HepG2 (cell line): ENCODE measurements around the gene RAD9A. TPM values are rescaled to one million over a fixed set of nuclear protein-coding genes. Genes with fewer than 3 reads are reported as not detected.

Experiments used
- CC2D1A ChIP-seq: sonication (generic); formaldehyde crosslinking; IDR thresholded peaks from 2 replicates; pipeline ENCODE4 v1.8.1; 2023; ENCODE audit warnings: mild to moderate bottlenecking, missing genetic modification reagents
- CEBPB ChIP-seq: IDR thresholded peaks from 2 replicates; pipeline ENCODE4 v1.6.1; 2011; ENCODE audit warnings: low read depth, low read length, improper control_type of control experiment, borderline replicate concordance
- DNMT3B ChIP-seq: conservative IDR thresholded peaks from 2 replicates; pipeline ENCODE4 v1.6.1; 2016; ENCODE audit warnings: missing biosample characterization, control low read depth
- HOXA9 ChIP-seq: sonication (generic); formaldehyde crosslinking; IDR thresholded peaks from 2 replicates; pipeline ENCODE4 v1.8.1; 2022; ENCODE audit warnings: missing genetic modification reagents, mild to moderate bottlenecking, moderate library complexity, borderline replicate concordance
- JDP2 ChIP-seq: sonication (generic); formaldehyde crosslinking; IDR thresholded peaks from 2 replicates; pipeline ENCODE4 v1.8.1; 2022; ENCODE audit warnings: missing genetic modification reagents, borderline replicate concordance
- NFATC3 ChIP-seq: sonication (generic); formaldehyde crosslinking; IDR thresholded peaks from 2 replicates; pipeline ENCODE4 v1.5.1; 2020; ENCODE audit warnings: mild to moderate bottlenecking, missing genetic modification reagents
- NFKBIZ ChIP-seq: IDR thresholded peaks from 2 replicates; pipeline ENCODE4 v1.6.1; 2018; ENCODE audit warnings: missing genetic modification reagents, missing compliant biosample characterization
- PRMT3 ChIP-seq: sonication (generic); formaldehyde crosslinking; IDR thresholded peaks from 2 replicates; pipeline ENCODE4 v1.8.1; 2022; ENCODE audit warnings: low read depth, mild to moderate bottlenecking, moderate library complexity, missing genetic modification reagents, borderline replicate concordance
- RNF2 ChIP-seq: fragments of 450-650 bp; conservative IDR thresholded peaks from 2 replicates; pipeline ENCODE4 v1.6.1; 2016; ENCODE audit warnings: low read depth
- SP1 ChIP-seq, 2 experiments: fragments of 450-650 bp in 1 of 2; sonication (generic) in 1 of 2; formaldehyde crosslinking in 1 of 2; IDR thresholded peaks; 2 replicates each; pipeline versions ENCODE4 v1.4.0 to v1.6.1; 2016 to 2020; ENCODE audit warnings: missing genetic modification reagents in 1 of 2
- THRA ChIP-seq: sonication (generic); formaldehyde crosslinking; IDR thresholded peaks from 2 replicates; pipeline ENCODE4 v1.4.0; 2020; ENCODE audit warnings: missing genetic modification reagents, borderline replicate concordance
- ZNF274 ChIP-seq: sonication (generic); formaldehyde crosslinking; IDR thresholded peaks from 2 replicates; pipeline ENCODE4 v1.5.1; 2020; ENCODE audit warnings: mild to moderate bottlenecking, missing genetic modification reagents
- ZNF296 ChIP-seq: sonication (generic); formaldehyde crosslinking; conservative IDR thresholded peaks from 2 replicates; pipeline ENCODE4 v1.5.0; 2020; ENCODE audit warnings: mild to moderate bottlenecking, missing genetic modification reagents
- ZSCAN31 ChIP-seq: sonication (generic); formaldehyde crosslinking; IDR thresholded peaks from 2 replicates; pipeline ENCODE4 v1.5.0; 2020; ENCODE audit warnings: low read depth, mild to moderate bottlenecking, missing genetic modification reagents
- polyA plus RNA-seq, 8 experiments: library from polyadenylated mRNA; depleted of rRNA in 3 of 8; stranded (reverse) in 7 of 8; unstranded in 1 of 8; fragments of >200 nt; fragmentation: Illumina TruSeq in 4 of 8; extraction: Trizol in 4 of 8; gene quantifications; 2 replicates each; pipeline versions ENCODE4 v1.2.1 to v1.2.3, GENCODE V29; 2011 to 2016; ENCODE audit warnings: low read depth in 4 of 8, missing spikeins in 1 of 8, mixed read lengths in 1 of 8; ENCODE audit not compliant: insufficient read depth in 1 of 8
- total RNA-seq, 5 experiments: library from RNA; depleted of rRNA; stranded (reverse); fragments of >200 nt; fragmentation: Illumina TruSeq; extraction: Trizol; gene quantifications; 2 replicates each; pipeline ENCODE4 v1.2.3, GENCODE V29; 2016; ENCODE audit warnings: low read depth in 1 of 5
- TF ChIP-seq, protein P1 (sequence below): sonication (generic); formaldehyde crosslinking; IDR thresholded peaks from 2 replicates; pipeline ENCODE4 v1.8.0; 2022; ENCODE audit warnings: mild to moderate bottlenecking, missing genetic modification reagents, borderline replicate concordance
- TF ChIP-seq, protein P2 (sequence below), 2 experiments: fragments of 450-650 bp in 1 of 2; sonication (generic) in 1 of 2; formaldehyde crosslinking in 1 of 2; IDR thresholded peaks; 2 replicates each; pipeline versions ENCODE4 v1.6.1 to v1.8.0; 2016 to 2022; ENCODE audit warnings: antibody characterized with exemption in 1 of 2, mild to moderate bottlenecking in 1 of 2, missing genetic modification reagents in 1 of 2

RAD9A gene
- total and polyA plus RNA-seq, 2 of the 13 experiments (the other 11 are each of a cell fraction or from before 2014, with no cell fraction given), result 10.1 to 15.7 TPM

GRCh38 chr11:67373648-67374570, 17.9 kb upstream of the RAD9A start (continued):
- TF ChIP-seq, protein P1, sequence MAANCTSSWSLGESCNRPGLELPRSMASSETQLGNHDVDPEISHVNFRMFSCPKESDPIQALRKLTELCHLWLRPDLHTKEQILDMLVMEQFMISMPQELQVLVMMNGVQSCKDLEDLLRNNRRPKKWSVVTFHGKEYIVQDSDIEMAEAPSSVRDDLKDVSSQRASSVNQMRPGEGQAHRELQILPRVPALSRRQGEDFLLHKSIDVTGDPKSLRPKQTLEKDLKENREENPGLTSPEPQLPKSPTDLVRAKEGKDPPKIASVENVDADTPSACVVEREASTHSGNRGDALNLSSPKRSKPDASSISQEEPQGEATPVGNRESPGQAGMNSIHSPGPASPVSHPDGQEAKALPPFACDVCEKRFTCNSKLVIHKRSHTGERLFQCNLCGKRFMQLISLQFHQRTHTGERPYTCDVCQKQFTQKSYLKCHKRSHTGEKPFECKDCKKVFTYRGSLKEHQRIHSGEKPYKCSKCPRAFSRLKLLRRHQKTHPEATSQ (CRISPR knock-in tag), result no peak
- TF ChIP-seq HOXA9 (CRISPR knock-in tag), result no peak
- 0 out of 2 replicates have a peak, but pooled peaks have one; percentile 46 for TF ChIP-seq ZNF274 (CRISPR knock-in tag)
- no peak; the same call in 1 of the 2 replicates for TF ChIP-seq DNMT3B (CRISPR knock-in tag)
- TF ChIP-seq PRMT3 (CRISPR knock-in tag), result no peak
- TF ChIP-seq, protein P2, sequence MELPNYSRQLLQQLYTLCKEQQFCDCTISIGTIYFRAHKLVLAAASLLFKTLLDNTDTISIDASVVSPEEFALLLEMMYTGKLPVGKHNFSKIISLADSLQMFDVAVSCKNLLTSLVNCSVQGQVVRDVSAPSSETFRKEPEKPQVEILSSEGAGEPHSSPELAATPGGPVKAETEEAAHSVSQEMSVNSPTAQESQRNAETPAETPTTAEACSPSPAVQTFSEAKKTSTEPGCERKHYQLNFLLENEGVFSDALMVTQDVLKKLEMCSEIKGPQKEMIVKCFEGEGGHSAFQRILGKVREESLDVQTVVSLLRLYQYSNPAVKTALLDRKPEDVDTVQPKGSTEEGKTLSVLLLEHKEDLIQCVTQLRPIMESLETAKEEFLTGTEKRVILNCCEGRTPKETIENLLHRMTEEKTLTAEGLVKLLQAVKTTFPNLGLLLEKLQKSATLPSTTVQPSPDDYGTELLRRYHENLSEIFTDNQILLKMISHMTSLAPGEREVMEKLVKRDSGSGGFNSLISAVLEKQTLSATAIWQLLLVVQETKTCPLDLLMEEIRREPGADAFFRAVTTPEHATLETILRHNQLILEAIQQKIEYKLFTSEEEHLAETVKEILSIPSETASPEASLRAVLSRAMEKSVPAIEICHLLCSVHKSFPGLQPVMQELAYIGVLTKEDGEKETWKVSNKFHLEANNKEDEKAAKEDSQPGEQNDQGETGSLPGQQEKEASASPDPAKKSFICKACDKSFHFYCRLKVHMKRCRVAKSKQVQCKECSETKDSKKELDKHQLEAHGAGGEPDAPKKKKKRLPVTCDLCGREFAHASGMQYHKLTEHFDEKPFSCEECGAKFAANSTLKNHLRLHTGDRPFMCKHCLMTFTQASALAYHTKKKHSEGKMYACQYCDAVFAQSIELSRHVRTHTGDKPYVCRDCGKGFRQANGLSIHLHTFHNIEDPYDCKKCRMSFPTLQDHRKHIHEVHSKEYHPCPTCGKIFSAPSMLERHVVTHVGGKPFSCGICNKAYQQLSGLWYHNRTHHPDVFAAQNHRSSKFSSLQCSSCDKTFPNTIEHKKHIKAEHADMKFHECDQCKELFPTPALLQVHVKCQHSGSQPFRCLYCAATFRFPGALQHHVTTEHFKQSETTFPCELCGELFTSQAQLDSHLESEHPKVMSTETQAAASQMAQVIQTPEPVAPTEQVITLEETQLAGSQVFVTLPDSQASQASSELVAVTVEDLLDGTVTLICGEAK (IDR thresholded peaks at IDR 0.05), result no peak
- TF ChIP-seq, protein P2 (CRISPR knock-in tag; IDR thresholded peaks at IDR 0.05), result no peak
- TF ChIP-seq THRA (CRISPR knock-in tag), result no peak
- TF ChIP-seq SP1 (IDR thresholded peaks at IDR 0.05), result no peak
- no peak for TF ChIP-seq SP1 (CRISPR knock-in tag; IDR thresholded peaks at IDR 0.05)
- no peak for TF ChIP-seq CEBPB
- no peak for TF ChIP-seq ZNF296 (CRISPR knock-in tag)
- no peak for TF ChIP-seq ZSCAN31 (CRISPR knock-in tag)
- no peak for TF ChIP-seq RNF2
- TF ChIP-seq JDP2, result no peak
- TF ChIP-seq CC2D1A (CRISPR knock-in tag), result no peak
- no peak for TF ChIP-seq NFKBIZ (CRISPR knock-in tag)
- TF ChIP-seq NFATC3 (CRISPR knock-in tag), result no peak
